ENCODE results near the gene TEX14.

DNA sequence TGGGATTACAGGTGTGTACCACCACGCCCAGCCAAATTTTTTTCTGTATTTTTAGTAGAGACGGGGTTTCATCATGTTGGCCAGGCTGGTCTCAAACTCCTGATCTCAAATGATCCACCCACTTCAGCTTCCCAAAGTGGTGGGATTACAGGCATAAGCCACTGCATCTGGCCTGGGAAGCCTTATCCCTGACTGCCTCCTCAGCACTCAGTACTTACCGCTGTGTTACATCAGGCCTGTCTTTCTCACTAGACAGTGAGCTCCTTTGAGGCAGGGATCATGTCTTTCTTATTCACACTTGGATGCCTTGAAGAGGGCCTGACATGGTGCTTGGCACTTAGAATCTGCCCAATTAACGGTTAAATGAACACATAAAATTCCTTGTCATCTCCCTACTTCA lies 121.1 kb downstream of the TEX14 start:
- TF ChIP-seq, protein P1, sequence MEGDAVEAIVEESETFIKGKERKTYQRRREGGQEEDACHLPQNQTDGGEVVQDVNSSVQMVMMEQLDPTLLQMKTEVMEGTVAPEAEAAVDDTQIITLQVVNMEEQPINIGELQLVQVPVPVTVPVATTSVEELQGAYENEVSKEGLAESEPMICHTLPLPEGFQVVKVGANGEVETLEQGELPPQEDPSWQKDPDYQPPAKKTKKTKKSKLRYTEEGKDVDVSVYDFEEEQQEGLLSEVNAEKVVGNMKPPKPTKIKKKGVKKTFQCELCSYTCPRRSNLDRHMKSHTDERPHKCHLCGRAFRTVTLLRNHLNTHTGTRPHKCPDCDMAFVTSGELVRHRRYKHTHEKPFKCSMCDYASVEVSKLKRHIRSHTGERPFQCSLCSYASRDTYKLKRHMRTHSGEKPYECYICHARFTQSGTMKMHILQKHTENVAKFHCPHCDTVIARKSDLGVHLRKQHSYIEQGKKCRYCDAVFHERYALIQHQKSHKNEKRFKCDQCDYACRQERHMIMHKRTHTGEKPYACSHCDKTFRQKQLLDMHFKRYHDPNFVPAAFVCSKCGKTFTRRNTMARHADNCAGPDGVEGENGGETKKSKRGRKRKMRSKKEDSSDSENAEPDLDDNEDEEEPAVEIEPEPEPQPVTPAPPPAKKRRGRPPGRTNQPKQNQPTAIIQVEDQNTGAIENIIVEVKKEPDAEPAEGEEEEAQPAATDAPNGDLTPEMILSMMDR (IDR thresholded peaks at IDR 0.05) = no peak
- no peak for TF ChIP-seq POLR2A (IDR thresholded peaks at IDR 0.05)
- TF ChIP-seq EP300 (IDR thresholded peaks at IDR 0.05) = no peak
